Daoy (cell line): Measurements from ENCODE around the gene ARID2. TPM values are rescaled to one million over a fixed set of nuclear protein-coding genes. Genes with fewer than 3 reads are reported as not detected.
A peak's percentile ranks its signal among the peaks of the same experiment; 100 is the strongest.

Experiments
- DNase-seq: peaks from one replicate; pipeline ENCODE4 v3.0.0-alpha.2; 2015; ENCODE audit warnings: low read depth
- total RNA-seq: library from RNA; depleted of rRNA; stranded (reverse); fragments of >200 nt; shearing (Covaris generic); gene quantifications from 2 replicates; pipeline ENCODE4 v1.2.3, GENCODE V29; 2014

The ARID2 gene
- total RNA-seq, 1 experiment from 2014 or later = 12.9 TPM

- no peak for DNase-seq
Measured at GRCh38 chr12:45763381-45763780, 33.9 kb downstream of the ARID2 start.

GRCh38 chr12:45768194-45768593 is 38.7 kb downstream of the ARID2 start:
- no peak for DNase-seq

GRCh38 chr12:45773747-45774146 is 44.2 kb downstream of the ARID2 start:
- DNase-seq = no peak

- DNase-seq = no peak
Measured at GRCh38 chr12:45774508-45775162, 45.1 kb downstream of the ARID2 start.

- DNase-seq = no peak
Measured at GRCh38 chr12:45775465-45775864, 46.0 kb downstream of the ARID2 start.

- DNase-seq = no peak
Measured at GRCh38 chr12:45775964-45776363, 46.5 kb downstream of the ARID2 start.

GRCh38 chr12:45779936-45780335 is 50.4 kb downstream of the ARID2 start:
- no peak for DNase-seq

GRCh38 chr12:45781080-45781479 is 51.6 kb downstream of the ARID2 start:
- DNase-seq = no peak

GRCh38 chr12:45785315-45785714 is 55.8 kb downstream of the ARID2 start:
- DNase-seq = no peak

GRCh38 chr12:45789025-45789424 is 59.5 kb downstream of the ARID2 start:
- DNase-seq = peak; percentile 5

- no peak for DNase-seq
Measured at GRCh38 chr12:45794422-45794821, 64.9 kb downstream of the ARID2 start.

GRCh38 chr12:45801625-45802024 is 72.1 kb downstream of the ARID2 start:
- DNase-seq = no peak

GRCh38 chr12:45803111-45803510 is 73.6 kb downstream of the ARID2 start:
- no peak for DNase-seq

GRCh38 chr12:45816652-45817051 is 87.1 kb downstream of the ARID2 start:
- DNase-seq = no peak

GRCh38 chr12:45827974-45828373 is 98.5 kb downstream of the ARID2 start:
- DNase-seq = no peak

- DNase-seq = no peak
Measured at GRCh38 chr12:45828402-45828801, 98.9 kb downstream of the ARID2 start.

- no peak for DNase-seq
Measured at GRCh38 chr12:45831590-45831989, 102.1 kb downstream of the ARID2 start.

- DNase-seq = no peak
Measured at GRCh38 chr12:45833401-45833800, 103.9 kb downstream of the ARID2 start.

GRCh38 chr12:45834809-45835208 is 105.3 kb downstream of the ARID2 start:
- DNase-seq = no peak

GRCh38 chr12:45839917-45840316 is 110.4 kb downstream of the ARID2 start:
- DNase-seq = no peak

GRCh38 chr12:45849289-45849688 is 119.8 kb downstream of the ARID2 start:
- no peak for DNase-seq

- DNase-seq = no peak
Measured at GRCh38 chr12:45850302-45850701, 120.8 kb downstream of the ARID2 start.

- DNase-seq = no peak
Measured at GRCh38 chr12:45852508-45852907, 123.0 kb downstream of the ARID2 start.

- no peak for DNase-seq
Measured at GRCh38 chr12:45853550-45853949, 124.0 kb downstream of the ARID2 start.
